GM21515 (cell line): Measurements from ENCODE around the gene DMGDH.

ENCODE experiments used
- ATAC-seq: cut with Tn5 transposase; IDR thresholded peaks from one replicate; pipeline ENCODE4 v1.9.1; 2021; ENCODE audit not compliant: unreplicated experiment

DMGDH gene

GRCh38 chr5:79074641-79075040 lies 5.2 kb upstream of the DMGDH start:
- ATAC-seq: no peak

- ATAC-seq: no peak
These were observed 835 bp upstream of the DMGDH start for GRCh38 chr5:79070350-79070667.

- ATAC-seq: no peak
These were observed 7.0 kb downstream of the DMGDH start for GRCh38 chr5:79062436-79062835.

- ATAC-seq: no peak
These were observed 9.8 kb downstream of the DMGDH start for GRCh38 chr5:79059674-79060073.

GRCh38 chr5:79056847-79057246 lies 12.6 kb downstream of the DMGDH start:
- ATAC-seq: no peak

GRCh38 chr5:79055017-79055416 lies 14.5 kb downstream of the DMGDH start:
- no peak for ATAC-seq

- no peak for ATAC-seq
These were observed 16.2 kb downstream of the DMGDH start for GRCh38 chr5:79053321-79053720.

- ATAC-seq: no peak
These were observed 19.0 kb downstream of the DMGDH start for GRCh38 chr5:79050498-79050897.

GRCh38 chr5:79048437-79048836 lies 21.0 kb downstream of the DMGDH start:
- ATAC-seq: no peak

- no peak for ATAC-seq
These were observed 22.3 kb downstream of the DMGDH start for GRCh38 chr5:79047199-79047598.

- no peak for ATAC-seq
These were observed 27.3 kb downstream of the DMGDH start for GRCh38 chr5:79042188-79042587.

GRCh38 chr5:79036769-79037168 lies 32.7 kb downstream of the DMGDH start:
- ATAC-seq: no peak

- ATAC-seq: no peak
These were observed 34.2 kb downstream of the DMGDH start for GRCh38 chr5:79035237-79035636.

- no peak for ATAC-seq
These were observed 36.7 kb downstream of the DMGDH start for GRCh38 chr5:79032782-79033181.

GRCh38 chr5:79032031-79032695 lies 37.3 kb downstream of the DMGDH start:
- ATAC-seq: no peak

- ATAC-seq: no peak
These were observed 38.0 kb downstream of the DMGDH start for GRCh38 chr5:79031485-79031867.

GRCh38 chr5:79030663-79031484 lies 38.6 kb downstream of the DMGDH start:
- no peak for ATAC-seq

- no peak for ATAC-seq
These were observed 44.4 kb downstream of the DMGDH start for GRCh38 chr5:79025054-79025472.

- ATAC-seq: no peak
These were observed 45.5 kb downstream of the DMGDH start for GRCh38 chr5:79023947-79024346.

- no peak for ATAC-seq
These were observed 46.1 kb downstream of the DMGDH start for GRCh38 chr5:79023348-79023747.

- ATAC-seq: no peak
These were observed 46.7 kb downstream of the DMGDH start for GRCh38 chr5:79022771-79023170.

GRCh38 chr5:79021753-79022152 lies 47.7 kb downstream of the DMGDH start:
- no peak for ATAC-seq
